Activated T-cell treated with anti-CD3 and anti-CD28 coated beads, Interleukin-2, amount 50 U/mL, for 24 hours (primary cell): ENCODE data around the gene FAM81A.
"Not testable (repeated sequence)": the region's sequence is repeated elsewhere in the genome, so short reads cannot be mapped to it uniquely, and the experiment has no call there.

ENCODE experiments used
- DNase-seq: peaks from one replicate; pipeline ENCODE4 v3.0.0-alpha.2; 2020
- H3K27ac Mint-ChIP-seq: 2 replicates; pipeline ENCODE4 v1.8.0; 2020; ENCODE audit warnings: mild to moderate bottlenecking, mixed read lengths
- H3K27me3 Mint-ChIP-seq: 2 replicates; pipeline ENCODE4 v1.8.0; 2020; ENCODE audit warnings: mixed read lengths
- H3K36me3 Mint-ChIP-seq: 2 replicates; pipeline ENCODE4 v1.8.0; 2020; ENCODE audit warnings: low read depth, mixed read lengths
- H3K4me1 Mint-ChIP-seq: 2 replicates; pipeline ENCODE4 v1.8.0; 2020; ENCODE audit warnings: low read depth, mixed read lengths
- H3K4me3 Mint-ChIP-seq: 2 replicates; pipeline ENCODE4 v1.8.0; 2020; ENCODE audit warnings: mild to moderate bottlenecking, moderate library complexity, mixed read lengths
- H3K9me3 Mint-ChIP-seq: 2 replicates; pipeline ENCODE4 v1.8.0; 2020; ENCODE audit warnings: mixed read lengths

Gene FAM81A

GRCh38 chr15:59437817-59438624 is at the start of gene FAM81A:
TSS of gene FAM81A (plus strand) at chr15:59438186. CDS start at chr15:59458627, 20,441 bp downstream.
- Mint-ChIP-seq H3K9me3 (no peaks in the 10 kb centered on the region), H3K4me1 (peaks cover 18% of the 10 kb centered on the region), H3K36me3 (no peaks in the 10 kb centered on the region), H3K27me3 (peaks cover 72% of the 10 kb centered on the region), H3K27ac (no peak within 1 kb of the TSS), H3K4me3 (peak within 1 kb of the TSS; percentile 72)
- peak; percentile 64 for DNase-seq

- Mint-ChIP-seq H3K4me3 (no peak overlapping the region), H3K9me3 (no peaks in the 10 kb centered on the region), H3K4me1 (peaks cover 5% of the 10 kb centered on the region), H3K27ac (no peak overlapping the region), H3K27me3 (no peaks in the 10 kb centered on the region), H3K36me3 (no peaks in the 10 kb centered on the region)
- no peak for DNase-seq
Measured at GRCh38 chr15:59388670-59389069, 49.3 kb upstream of the FAM81A start.

- Mint-ChIP-seq H3K27me3 (peaks cover 12% of the 10 kb centered on the region), H3K27ac (no peak overlapping the region), H3K36me3 (no peaks in the 10 kb centered on the region), H3K4me1 (peaks cover 5% of the 10 kb centered on the region), H3K4me3 (no peak overlapping the region), H3K9me3 (no peaks in the 10 kb centered on the region)
- DNase-seq, result no peak
Measured at GRCh38 chr15:59392299-59392698, 45.7 kb upstream of the FAM81A start.

- H3K36me3 Mint-ChIP-seq, result no peaks in the 10 kb centered on the region
- no peaks in the 10 kb centered on the region for H3K9me3 Mint-ChIP-seq
- H3K27ac Mint-ChIP-seq, result no peak overlapping the region
- DNase-seq, result no peak
- H3K4me1 Mint-ChIP-seq, result peaks cover 2% of the 10 kb centered on the region
- H3K4me3 Mint-ChIP-seq, result no peak overlapping the region
- peaks cover 16% of the 10 kb centered on the region for H3K27me3 Mint-ChIP-seq
Measured at GRCh38 chr15:59394166-59394661, 43.8 kb upstream of the FAM81A start.

GRCh38 chr15:59396211-59396610 is 41.8 kb upstream of the FAM81A start:
- Mint-ChIP-seq H3K36me3 (no peaks in the 10 kb centered on the region), H3K4me1 (peaks cover 2% of the 10 kb centered on the region), H3K27me3 (peaks cover 21% of the 10 kb centered on the region), H3K4me3 (no peak overlapping the region), H3K9me3 (no peaks in the 10 kb centered on the region), H3K27ac (no peak overlapping the region)
- no peak for DNase-seq

- Mint-ChIP-seq H3K9me3 (no peaks in the 10 kb centered on the region), H3K27me3 (peaks cover 21% of the 10 kb centered on the region), H3K27ac (no peak overlapping the region), H3K4me3 (no peak overlapping the region), H3K4me1 (peaks cover 2% of the 10 kb centered on the region), H3K36me3 (no peaks in the 10 kb centered on the region)
- no peak for DNase-seq
Measured at GRCh38 chr15:59396679-59397078, 41.3 kb upstream of the FAM81A start.

GRCh38 chr15:59398220-59398619 is 39.8 kb upstream of the FAM81A start:
- Mint-ChIP-seq H3K4me1 (peaks cover 2% of the 10 kb centered on the region), H3K27me3 (peaks cover 21% of the 10 kb centered on the region), H3K9me3 (no peaks in the 10 kb centered on the region), H3K4me3 (no peak overlapping the region), H3K36me3 (no peaks in the 10 kb centered on the region), H3K27ac (no peak overlapping the region)
- DNase-seq, result no peak

GRCh38 chr15:59399465-59400102 is 38.4 kb upstream of the FAM81A start:
- Mint-ChIP-seq H3K9me3 (no peaks in the 10 kb centered on the region), H3K36me3 (no peaks in the 10 kb centered on the region), H3K4me1 (no peaks in the 10 kb centered on the region), H3K27ac (no peak overlapping the region), H3K27me3 (peaks cover 21% of the 10 kb centered on the region), H3K4me3 (no peak overlapping the region)
- no peak for DNase-seq

GRCh38 chr15:59400103-59400813 is 37.7 kb upstream of the FAM81A start:
- no peaks in the 10 kb centered on the region for H3K36me3 Mint-ChIP-seq
- no peak for DNase-seq
- no peak overlapping the region for H3K27ac Mint-ChIP-seq
- no peaks in the 10 kb centered on the region for H3K4me1 Mint-ChIP-seq
- no peak overlapping the region for H3K4me3 Mint-ChIP-seq
- peaks cover 21% of the 10 kb centered on the region for H3K27me3 Mint-ChIP-seq
- H3K9me3 Mint-ChIP-seq, result no peaks in the 10 kb centered on the region

- H3K36me3 Mint-ChIP-seq, DNase-seq, H3K9me3 Mint-ChIP-seq, H3K4me3 Mint-ChIP-seq, H3K27ac Mint-ChIP-seq, H3K4me1 Mint-ChIP-seq: not testable (repeated sequence)
- H3K27me3 Mint-ChIP-seq, result peaks cover 16% of the 10 kb centered on the region
Measured at GRCh38 chr15:59401051-59401823, 36.7 kb upstream of the FAM81A start.

GRCh38 chr15:59401824-59402569 is 36.0 kb upstream of the FAM81A start:
- Mint-ChIP-seq H3K9me3 (no peaks in the 10 kb centered on the region), H3K4me3 (no peak overlapping the region)

GRCh38 chr15:59405079-59405478 is 32.9 kb upstream of the FAM81A start:
- Mint-ChIP-seq H3K4me1 (peaks cover 2% of the 10 kb centered on the region), H3K27ac (no peak overlapping the region), H3K27me3 (peaks cover 11% of the 10 kb centered on the region), H3K4me3 (no peak overlapping the region), H3K9me3 (no peaks in the 10 kb centered on the region), H3K36me3 (no peaks in the 10 kb centered on the region)
- no peak for DNase-seq

More at GRCh38 chr15:59401824-59402569, 36.0 kb upstream of the FAM81A start:
- no peaks in the 10 kb centered on the region for H3K36me3 Mint-ChIP-seq
- H3K4me1 Mint-ChIP-seq, result no peaks in the 10 kb centered on the region
- DNase-seq, result no peak
- H3K27ac Mint-ChIP-seq, result no peak overlapping the region
- H3K27me3 Mint-ChIP-seq, result peaks cover 14% of the 10 kb centered on the region

GRCh38 chr15:59406446-59406845 is 31.5 kb upstream of the FAM81A start:
- no peak overlapping the region for H3K27ac Mint-ChIP-seq
- no peak for DNase-seq
- peaks cover 11% of the 10 kb centered on the region for H3K27me3 Mint-ChIP-seq
- H3K4me3 Mint-ChIP-seq, result no peak overlapping the region
- H3K4me1 Mint-ChIP-seq, result peaks cover 10% of the 10 kb centered on the region
- no peaks in the 10 kb centered on the region for H3K36me3 Mint-ChIP-seq
- no peaks in the 10 kb centered on the region for H3K9me3 Mint-ChIP-seq
